HEK293 (cell line): Measurements from ENCODE around the gene ZCCHC24.

Experiments
- CTCF ChIA-PET: fragments of 350-600 bp; formaldehyde crosslinking; extraction: SDS; loops from one replicate; lab custom pipeline; 2021; ENCODE audit warnings: antibody characterized with exemption; lab: Yijun Ruan, JAX
- POLR2A ChIA-PET: fragments of 300-600 bp; formaldehyde crosslinking; extraction: SDS; loops from one replicate; lab custom pipeline; 2020; ENCODE audit warnings: antibody characterized with exemption, inconsistent platforms; lab: Yijun Ruan, JAX
- H3K27ac ChIP-seq: fragments of 200-500 bp; sonication (Bioruptor generic); 2 replicates; pipeline ENCODE4 v1.5.1; 2014; ENCODE audit warnings: low read depth, low read length, control low read depth, inconsistent platforms; ENCODE audit errors: extremely low read depth
- H3K36me3 ChIP-seq, 2 experiments: fragments of 200-500 bp in 1 of 2; sonication (Bioruptor generic) in 1 of 2; 1 replicate in 1 of 2; 2 replicates in 1 of 2; pipeline ENCODE4 v1.5.1; 2014 to 2017; ENCODE audit warnings: inconsistent platforms in 2 of 2, low read length in 2 of 2; ENCODE audit not compliant: control insufficient read depth in 2 of 2, insufficient read depth in 1 of 2
- H3K4me1 ChIP-seq: fragments of 200-500 bp; sonication (Bioruptor generic); 2 replicates; pipeline ENCODE4 v1.5.1; 2014; ENCODE audit warnings: mild to moderate bottlenecking, low read length, inconsistent platforms; ENCODE audit not compliant: control insufficient read depth, insufficient read depth
- H3K4me3 ChIP-seq: 2 replicates; pipeline ENCODE4 v1.5.1; 2011; ENCODE audit warnings: low read depth, mild to moderate bottlenecking, control low read depth, low read length, moderate library complexity
- H3K9me3 ChIP-seq: fragments of 200-500 bp; sonication (Bioruptor generic); 2 replicates; pipeline ENCODE4 v1.5.1; 2014; ENCODE audit warnings: low read depth, low read length, inconsistent platforms; ENCODE audit not compliant: control insufficient read depth, insufficient read depth
- BCL11B ChIP-seq: fragments of 450-650 bp; formaldehyde crosslinking; IDR thresholded peaks from 2 replicates; pipeline ENCODE4 v1.5.1; 2016; ENCODE audit warnings: low read depth, missing biosample characterization, missing genetic modification characterization
- HOXC10 ChIP-seq: sonication (generic); formaldehyde crosslinking; IDR thresholded peaks from 2 replicates; pipeline ENCODE4 v1.8.1; 2023; ENCODE audit warnings: mild to moderate bottlenecking, missing genetic modification reagents
- OVOL3 ChIP-seq: fragments of 450-650 bp; formaldehyde crosslinking; IDR thresholded peaks from 2 replicates; pipeline ENCODE4 v1.5.1; 2016; ENCODE audit warnings: missing biosample characterization, missing genetic modification characterization
- PBX3 ChIP-seq: sonication (generic); formaldehyde crosslinking; IDR thresholded peaks from 2 replicates; pipeline ENCODE4 v1.8.1; 2022; ENCODE audit warnings: mild to moderate bottlenecking, moderate library complexity, missing genetic modification reagents
- SP3 ChIP-seq: fragments of 450-650 bp; formaldehyde crosslinking; IDR thresholded peaks from 2 replicates; pipeline ENCODE4 v1.5.1; 2016; ENCODE audit warnings: missing biosample characterization, missing genetic modification characterization
- SP7 ChIP-seq: fragments of 450-650 bp; formaldehyde crosslinking; IDR thresholded peaks from 2 replicates; pipeline ENCODE4 v1.5.1; 2016; ENCODE audit warnings: missing biosample characterization, missing genetic modification characterization
- ZBTB17 ChIP-seq: fragments of 450-650 bp; formaldehyde crosslinking; IDR thresholded peaks from 2 replicates; pipeline ENCODE4 v1.5.1; 2016; ENCODE audit warnings: missing biosample characterization, missing genetic modification characterization
- ZEB2 ChIP-seq: fragments of 450-650 bp; formaldehyde crosslinking; IDR thresholded peaks from 2 replicates; pipeline ENCODE4 v1.5.1; 2016; ENCODE audit warnings: missing biosample characterization, missing genetic modification characterization
- ZFP37 ChIP-seq: fragments of 450-650 bp; formaldehyde crosslinking; IDR thresholded peaks from 2 replicates; pipeline ENCODE4 v1.5.1; 2016; ENCODE audit warnings: missing biosample characterization, missing genetic modification characterization
- ZIC2 ChIP-seq: fragments of 450-650 bp; formaldehyde crosslinking; IDR thresholded peaks from 2 replicates; pipeline ENCODE4 v1.5.1; 2016; ENCODE audit warnings: missing biosample characterization, missing genetic modification characterization
- ZNF132 ChIP-seq: fragments of 450-650 bp; formaldehyde crosslinking; IDR thresholded peaks from 2 replicates; pipeline ENCODE4 v1.5.1; 2017; ENCODE audit warnings: missing biosample characterization, missing genetic modification characterization, borderline replicate concordance
- ZNF146 ChIP-seq: fragments of 450-650 bp; formaldehyde crosslinking; IDR thresholded peaks from 2 replicates; pipeline ENCODE4 v1.5.1; 2016; ENCODE audit warnings: missing biosample characterization, missing genetic modification characterization
- ZNF184 ChIP-seq: fragments of 450-650 bp; IDR thresholded peaks from 2 replicates; pipeline ENCODE4 v1.5.1; 2018; ENCODE audit warnings: missing biosample characterization, mild to moderate bottlenecking, missing genetic modification characterization
- ZNF366 ChIP-seq: fragments of 450-650 bp; formaldehyde crosslinking; conservative IDR thresholded peaks from 2 replicates; pipeline ENCODE4 v1.5.1; 2016; ENCODE audit warnings: missing biosample characterization, missing genetic modification characterization
- ZNF600 ChIP-seq: fragments of 450-650 bp; formaldehyde crosslinking; IDR thresholded peaks from 2 replicates; pipeline ENCODE4 v1.5.1; 2016; ENCODE audit warnings: missing biosample characterization, missing genetic modification characterization
- ZNF626 ChIP-seq: fragments of 450-650 bp; sonication (Bioruptor Pico); formaldehyde crosslinking; IDR thresholded peaks from 2 replicates; pipeline ENCODE4 v1.5.1; 2018; ENCODE audit warnings: missing biosample characterization, missing genetic modification characterization, inconsistent platforms
- ZNF654 ChIP-seq: fragments of 450-650 bp; formaldehyde crosslinking; IDR thresholded peaks from 2 replicates; pipeline ENCODE4 v1.5.1; 2016; ENCODE audit warnings: low read depth, missing biosample characterization, missing genetic modification characterization
- ZNF837 ChIP-seq: fragments of 450-650 bp; formaldehyde crosslinking; IDR thresholded peaks from 2 replicates; pipeline ENCODE4 v1.5.1; 2016; ENCODE audit warnings: missing biosample characterization, missing genetic modification characterization
- ZSCAN5A ChIP-seq: fragments of 450-650 bp; formaldehyde crosslinking; IDR thresholded peaks from 2 replicates; pipeline ENCODE4 v1.5.1; 2016; ENCODE audit warnings: missing biosample characterization, missing genetic modification characterization
- TF ChIP-seq, protein P1 (sequence below): fragments of 450-650 bp; formaldehyde crosslinking; IDR thresholded peaks from 2 replicates; pipeline ENCODE4 v1.5.0; 2017; ENCODE audit warnings: missing biosample characterization, missing genetic modification characterization, borderline replicate concordance
- TF ChIP-seq, protein P2 (sequence below): fragments of 450-650 bp; formaldehyde crosslinking; IDR thresholded peaks from 2 replicates; pipeline ENCODE4 v1.5.1; 2016; ENCODE audit warnings: missing biosample characterization, missing genetic modification characterization
- TF ChIP-seq, protein P3 (sequence below): fragments of 450-650 bp; formaldehyde crosslinking; IDR thresholded peaks from 2 replicates; pipeline ENCODE4 v1.5.1; 2016; ENCODE audit warnings: missing biosample characterization, missing genetic modification characterization
- TF ChIP-seq, protein P4 (sequence below): fragments of 450-650 bp; formaldehyde crosslinking; IDR thresholded peaks from 2 replicates; pipeline ENCODE4 v1.5.1; 2016; ENCODE audit warnings: missing biosample characterization, missing genetic modification characterization
- TF ChIP-seq, protein P5 (sequence below): fragments of 450-650 bp; formaldehyde crosslinking; IDR thresholded peaks from 2 replicates; pipeline ENCODE4 v1.5.1; 2016; ENCODE audit warnings: missing biosample characterization, missing genetic modification characterization

Gene ZCCHC24

GRCh38 chr10:79399223-79399831 is 46.1 kb downstream of the ZCCHC24 start (continued):
- TF ChIP-seq, protein P1, sequence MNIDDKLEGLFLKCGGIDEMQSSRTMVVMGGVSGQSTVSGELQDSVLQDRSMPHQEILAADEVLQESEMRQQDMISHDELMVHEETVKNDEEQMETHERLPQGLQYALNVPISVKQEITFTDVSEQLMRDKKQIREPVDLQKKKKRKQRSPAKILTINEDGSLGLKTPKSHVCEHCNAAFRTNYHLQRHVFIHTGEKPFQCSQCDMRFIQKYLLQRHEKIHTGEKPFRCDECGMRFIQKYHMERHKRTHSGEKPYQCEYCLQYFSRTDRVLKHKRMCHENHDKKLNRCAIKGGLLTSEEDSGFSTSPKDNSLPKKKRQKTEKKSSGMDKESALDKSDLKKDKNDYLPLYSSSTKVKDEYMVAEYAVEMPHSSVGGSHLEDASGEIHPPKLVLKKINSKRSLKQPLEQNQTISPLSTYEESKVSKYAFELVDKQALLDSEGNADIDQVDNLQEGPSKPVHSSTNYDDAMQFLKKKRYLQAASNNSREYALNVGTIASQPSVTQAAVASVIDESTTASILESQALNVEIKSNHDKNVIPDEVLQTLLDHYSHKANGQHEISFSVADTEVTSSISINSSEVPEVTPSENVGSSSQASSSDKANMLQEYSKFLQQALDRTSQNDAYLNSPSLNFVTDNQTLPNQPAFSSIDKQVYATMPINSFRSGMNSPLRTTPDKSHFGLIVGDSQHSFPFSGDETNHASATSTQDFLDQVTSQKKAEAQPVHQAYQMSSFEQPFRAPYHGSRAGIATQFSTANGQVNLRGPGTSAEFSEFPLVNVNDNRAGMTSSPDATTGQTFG: no peak
- TF ChIP-seq ZBTB17: 0 out of 2 replicates have a peak, but pooled peaks have one; percentile 21
- TF ChIP-seq SP3 (tag by site-specific recombination): no peak
- no peak for TF ChIP-seq BCL11B (tag by site-specific recombination)
- no peak for TF ChIP-seq ZNF654 (tag by site-specific recombination)
- no peak for TF ChIP-seq ZFP37 (tag by site-specific recombination)
- 0 out of 2 replicates have a peak, but pooled peaks have one; percentile 14 for TF ChIP-seq ZNF366 (tag by site-specific recombination)
- TF ChIP-seq SP7: peak; percentile 58; the same call in 1 of the 2 replicates
- no peak for TF ChIP-seq ZSCAN5A (tag by site-specific recombination)
- no peak for TF ChIP-seq ZNF132 (tag by site-specific recombination)
- TF ChIP-seq, protein P2, sequence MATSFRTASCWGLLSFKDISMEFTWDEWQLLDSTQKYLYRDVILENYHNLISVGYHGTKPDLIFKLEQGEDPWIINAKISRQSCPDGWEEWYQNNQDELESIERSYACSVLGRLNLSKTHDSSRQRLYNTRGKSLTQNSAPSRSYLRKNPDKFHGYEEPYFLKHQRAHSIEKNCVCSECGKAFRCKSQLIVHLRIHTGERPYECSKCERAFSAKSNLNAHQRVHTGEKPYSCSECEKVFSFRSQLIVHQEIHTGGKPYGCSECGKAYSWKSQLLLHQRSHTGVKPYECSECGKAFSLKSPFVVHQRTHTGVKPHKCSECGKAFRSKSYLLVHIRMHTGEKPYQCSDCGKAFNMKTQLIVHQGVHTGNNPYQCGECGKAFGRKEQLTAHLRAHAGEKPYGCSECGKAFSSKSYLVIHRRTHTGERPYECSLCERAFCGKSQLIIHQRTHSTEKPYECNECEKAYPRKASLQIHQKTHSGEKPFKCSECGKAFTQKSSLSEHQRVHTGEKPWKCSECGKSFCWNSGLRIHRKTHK (tag by site-specific recombination): no peak
- TF ChIP-seq, protein P3, sequence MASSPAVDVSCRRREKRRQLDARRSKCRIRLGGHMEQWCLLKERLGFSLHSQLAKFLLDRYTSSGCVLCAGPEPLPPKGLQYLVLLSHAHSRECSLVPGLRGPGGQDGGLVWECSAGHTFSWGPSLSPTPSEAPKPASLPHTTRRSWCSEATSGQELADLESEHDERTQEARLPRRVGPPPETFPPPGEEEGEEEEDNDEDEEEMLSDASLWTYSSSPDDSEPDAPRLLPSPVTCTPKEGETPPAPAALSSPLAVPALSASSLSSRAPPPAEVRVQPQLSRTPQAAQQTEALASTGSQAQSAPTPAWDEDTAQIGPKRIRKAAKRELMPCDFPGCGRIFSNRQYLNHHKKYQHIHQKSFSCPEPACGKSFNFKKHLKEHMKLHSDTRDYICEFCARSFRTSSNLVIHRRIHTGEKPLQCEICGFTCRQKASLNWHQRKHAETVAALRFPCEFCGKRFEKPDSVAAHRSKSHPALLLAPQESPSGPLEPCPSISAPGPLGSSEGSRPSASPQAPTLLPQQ (tag by site-specific recombination): peak; percentile 40; the same call in 1 of the 2 replicates

DNA sequence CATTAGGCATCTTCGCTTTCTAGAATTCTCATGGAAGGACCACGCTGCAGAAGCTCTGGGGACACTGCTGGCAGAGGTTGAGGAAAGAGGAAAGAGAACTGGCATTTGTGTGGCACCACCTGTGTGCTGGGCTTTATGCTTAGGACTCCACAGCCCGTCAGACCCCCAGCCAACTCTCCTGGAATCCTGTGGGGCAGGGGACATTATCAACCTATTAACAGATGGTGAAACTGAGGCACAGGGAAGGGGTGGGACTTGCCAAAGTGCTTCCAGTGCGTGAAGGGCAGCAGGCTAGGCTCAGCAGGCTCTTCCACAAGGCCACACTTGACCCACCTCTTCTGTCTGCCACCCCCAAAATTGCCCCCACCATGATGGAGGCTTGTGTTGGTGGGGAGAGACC is 46.8 kb downstream of the ZCCHC24 start:
- Histone ChIP-seq H3K27ac (no peak overlapping the region), H3K36me3 (no peaks in the 10 kb centered on the region), H3K4me1 (no peaks in the 10 kb centered on the region), H3K4me3 (no peak overlapping the region), H3K9me3 (no peaks in the 10 kb centered on the region)
- ChIA-PET POLR2A (interaction anchor here (1.5 kb wide), 1 partner anchor 24 kb away, joined by 3 read pairs; no protein-coding TSS in a partner anchor), CTCF (interaction anchor here (0.7 to 2.9 kb wide), 7 partner anchors 10 to 125 kb away, joined by 3 to 16 read pairs (median 7); no protein-coding TSS in a partner anchor)
- TF ChIP-seq ZNF626 (tag by site-specific recombination): no peak
- no peak for TF ChIP-seq ZNF366 (tag by site-specific recombination)
- no peak for TF ChIP-seq ZNF184 (tag by site-specific recombination)
- TF ChIP-seq ZEB2 (tag by site-specific recombination): no peak
- no peak for TF ChIP-seq PBX3 (CRISPR knock-in tag)
- no peak for TF ChIP-seq HOXC10 (CRISPR knock-in tag)
- no peak for TF ChIP-seq ZIC2 (tag by site-specific recombination)
- no peak for TF ChIP-seq ZNF654 (tag by site-specific recombination)
- TF ChIP-seq, protein P4, sequence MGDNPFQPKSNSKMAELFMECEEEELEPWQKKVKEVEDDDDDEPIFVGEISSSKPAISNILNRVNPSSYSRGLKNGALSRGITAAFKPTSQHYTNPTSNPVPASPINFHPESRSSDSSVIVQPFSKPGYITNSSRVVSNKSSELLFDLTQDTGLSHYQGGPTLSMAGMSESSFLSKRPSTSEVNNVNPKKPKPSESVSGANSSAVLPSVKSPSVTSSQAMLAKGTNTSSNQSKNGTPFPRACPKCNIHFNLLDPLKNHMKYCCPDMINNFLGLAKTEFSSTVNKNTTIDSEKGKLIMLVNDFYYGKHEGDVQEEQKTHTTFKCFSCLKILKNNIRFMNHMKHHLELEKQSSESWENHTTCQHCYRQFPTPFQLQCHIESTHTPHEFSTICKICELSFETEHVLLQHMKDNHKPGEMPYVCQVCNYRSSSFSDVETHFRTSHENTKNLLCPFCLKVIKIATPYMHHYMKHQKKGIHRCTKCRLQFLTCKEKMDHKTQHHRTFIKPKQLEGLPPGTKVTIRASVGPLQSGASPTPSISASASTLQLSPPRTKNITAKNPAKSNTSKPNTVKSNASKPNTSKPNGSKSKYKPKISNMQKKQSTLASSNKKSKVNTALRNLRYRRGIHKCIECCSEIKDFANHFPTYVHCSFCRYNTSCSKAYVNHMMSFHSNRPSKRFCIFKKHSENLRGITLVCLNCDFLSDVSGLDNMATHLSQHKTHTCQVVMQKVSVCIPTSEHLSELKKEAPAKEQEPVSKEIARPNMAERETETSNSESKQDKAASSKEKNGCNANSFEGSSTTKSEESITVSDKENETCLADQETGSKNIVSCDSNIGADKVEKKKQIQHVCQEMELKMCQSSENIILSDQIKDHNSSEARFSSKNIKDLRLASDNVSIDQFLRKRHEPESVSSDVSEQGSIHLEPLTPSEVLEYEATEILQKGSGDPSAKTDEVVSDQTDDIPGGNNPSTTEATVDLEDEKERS (tag by site-specific recombination): no peak
- no peak for TF ChIP-seq ZNF600
- no peak for TF ChIP-seq OVOL3
- TF ChIP-seq, protein P5, sequence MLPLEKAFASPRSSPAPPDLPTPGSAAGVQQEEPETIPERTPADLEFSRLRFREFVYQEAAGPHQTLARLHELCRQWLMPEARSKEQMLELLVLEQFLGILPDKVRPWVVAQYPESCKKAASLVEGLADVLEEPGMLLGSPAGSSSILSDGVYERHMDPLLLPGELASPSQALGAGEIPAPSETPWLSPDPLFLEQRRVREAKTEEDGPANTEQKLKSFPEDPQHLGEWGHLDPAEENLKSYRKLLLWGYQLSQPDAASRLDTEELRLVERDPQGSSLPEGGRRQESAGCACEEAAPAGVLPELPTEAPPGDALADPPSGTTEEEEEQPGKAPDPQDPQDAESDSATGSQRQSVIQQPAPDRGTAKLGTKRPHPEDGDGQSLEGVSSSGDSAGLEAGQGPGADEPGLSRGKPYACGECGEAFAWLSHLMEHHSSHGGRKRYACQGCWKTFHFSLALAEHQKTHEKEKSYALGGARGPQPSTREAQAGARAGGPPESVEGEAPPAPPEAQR (tag by site-specific recombination): no peak
- no peak for TF ChIP-seq ZNF837 (tag by site-specific recombination)
- TF ChIP-seq ZNF146 (tag by site-specific recombination): no peak
